NT2/D1 (cell line): ENCODE measurements around the gene DNAJC5G.

Source experiments
- YY1 ChIP-seq: IDR thresholded peaks from 2 replicates; pipeline ENCODE4 v1.6.1; 2011; ENCODE audit not compliant: insufficient read length, insufficient read depth
- ZNF274 ChIP-seq: IDR thresholded peaks from 2 replicates; pipeline ENCODE4 v1.6.1; 2011; ENCODE audit warnings: mild to moderate bottlenecking, low read depth, low read length

DNA sequence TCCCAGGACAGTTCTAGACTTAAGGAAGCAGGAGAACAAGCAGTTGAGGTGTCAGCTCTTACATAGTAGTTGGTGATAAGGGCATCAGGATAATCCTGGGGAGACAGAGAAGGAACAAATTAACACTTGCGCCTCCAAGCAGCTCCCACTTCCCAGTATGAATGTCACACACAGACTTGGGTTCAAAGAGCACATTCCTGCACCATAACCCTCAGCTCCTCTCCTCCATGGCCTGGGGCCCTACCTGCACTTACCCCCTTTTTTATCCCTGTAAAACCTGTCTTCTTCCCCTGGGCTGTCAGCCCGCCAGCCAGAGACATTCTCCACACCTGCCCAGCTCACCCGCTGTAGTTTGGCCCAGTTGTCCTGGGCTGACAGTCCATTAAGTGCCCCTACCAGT lies 36.9 kb downstream of the DNAJC5G start:
- TF ChIP-seq ZNF274 = no peak
- TF ChIP-seq YY1 = no peak
